Stomach (tissue), 4 donors: Measurements from ENCODE around the gene ACACA.

ENCODE experiments used
- EP300 ChIP-seq: sonication (generic); formaldehyde crosslinking; IDR thresholded peaks from one replicate; pipeline ENCODE4 v1.6.1; 2017; ENCODE audit warnings: antibody characterized with exemption
- POLR2A ChIP-seq, 4 donors: fragments of 450-650 bp; IDR thresholded peaks; one replicate each; pipeline ENCODE4 v1.6.1; 2016; ENCODE audit warnings: antibody characterized with exemption in 4 of 4, control low read depth in 2 of 4, mild to moderate bottlenecking in 1 of 4, moderate library complexity in 1 of 4
- POLR2AphosphoS5 ChIP-seq, 3 donors: sonication (generic); formaldehyde crosslinking; IDR thresholded peaks; one replicate each; pipeline ENCODE4 v1.6.1; 2016; ENCODE audit warnings: antibody characterized with exemption in 3 of 3
- TF ChIP-seq, protein P1 (sequence below), 7 experiments: fragments of 450-650 bp in 4 of 7; fragments of 200-600 bp in 3 of 7; sonication (generic) in 3 of 7; IDR thresholded peaks; one replicate each; pipeline ENCODE4 v1.5.1; 2016 to 2019; ENCODE audit warnings: antibody characterized with exemption in 7 of 7, control low read depth in 2 of 7, mild to moderate bottlenecking in 1 of 7

- TF ChIP-seq, protein P1, sequence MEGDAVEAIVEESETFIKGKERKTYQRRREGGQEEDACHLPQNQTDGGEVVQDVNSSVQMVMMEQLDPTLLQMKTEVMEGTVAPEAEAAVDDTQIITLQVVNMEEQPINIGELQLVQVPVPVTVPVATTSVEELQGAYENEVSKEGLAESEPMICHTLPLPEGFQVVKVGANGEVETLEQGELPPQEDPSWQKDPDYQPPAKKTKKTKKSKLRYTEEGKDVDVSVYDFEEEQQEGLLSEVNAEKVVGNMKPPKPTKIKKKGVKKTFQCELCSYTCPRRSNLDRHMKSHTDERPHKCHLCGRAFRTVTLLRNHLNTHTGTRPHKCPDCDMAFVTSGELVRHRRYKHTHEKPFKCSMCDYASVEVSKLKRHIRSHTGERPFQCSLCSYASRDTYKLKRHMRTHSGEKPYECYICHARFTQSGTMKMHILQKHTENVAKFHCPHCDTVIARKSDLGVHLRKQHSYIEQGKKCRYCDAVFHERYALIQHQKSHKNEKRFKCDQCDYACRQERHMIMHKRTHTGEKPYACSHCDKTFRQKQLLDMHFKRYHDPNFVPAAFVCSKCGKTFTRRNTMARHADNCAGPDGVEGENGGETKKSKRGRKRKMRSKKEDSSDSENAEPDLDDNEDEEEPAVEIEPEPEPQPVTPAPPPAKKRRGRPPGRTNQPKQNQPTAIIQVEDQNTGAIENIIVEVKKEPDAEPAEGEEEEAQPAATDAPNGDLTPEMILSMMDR (IDR thresholded peaks at IDR 0.05) = no peak
- no peak for TF ChIP-seq EP300
- no peak for TF ChIP-seq POLR2AphosphoS5 (IDR thresholded peaks at IDR 0.05)
- no peak for TF ChIP-seq POLR2A (IDR thresholded peaks at IDR 0.05)
Observed at GRCh38 chr17:37300683-37301082, 106.0 kb downstream of the ACACA start.
